MM.1S (cell line): Measurements from ENCODE around the gene TFAP2A.

ENCODE experiments used
- CTCF ChIP-seq: fragments of 300-600 bp; sonication (generic); IDR thresholded peaks from 2 replicates; pipeline ENCODE4 v1.5.1; 2016; ENCODE audit warnings: antibody characterized with exemption, low read length, mixed read lengths
- EZH2phosphoT487 ChIP-seq: fragments of 300-600 bp; sonication (generic); IDR thresholded peaks from 2 replicates; pipeline ENCODE4 v1.6.1; 2018; ENCODE audit warnings: antibody characterized with exemption, low read length

GRCh38 chr6:10375391-10375969 lies 39.4 kb downstream of the TFAP2A start:
- no peak for TF ChIP-seq CTCF
- no peak for TF ChIP-seq EZH2phosphoT487
